GM18861 (cell line): ENCODE data around the gene ZC3H10.

ENCODE experiments used
- ATAC-seq: cut with Tn5 transposase; IDR thresholded peaks from one replicate; pipeline ENCODE4 v1.9.1; 2021; ENCODE audit not compliant: unreplicated experiment

The ZC3H10 gene

GRCh38 chr12:56164345-56164729 is 46.3 kb downstream of the ZC3H10 start:
- no peak for ATAC-seq

GRCh38 chr12:56165369-56165768 is 47.3 kb downstream of the ZC3H10 start:
- no peak for ATAC-seq

GRCh38 chr12:56169229-56169759 is 51.2 kb downstream of the ZC3H10 start:
- no peak for ATAC-seq

- no peak for ATAC-seq
These were observed 54.8 kb downstream of the ZC3H10 start for GRCh38 chr12:56172839-56173238.
